Measurements from ENCODE around the gene PANK1. TPM values are rescaled to one million over a fixed set of nuclear protein-coding genes. Genes with fewer than 3 reads are reported as not detected.
"Not testable (repeated sequence)": the region's sequence is repeated elsewhere in the genome, so short reads cannot be mapped to it uniquely, and the experiment has no call there.

The PANK1 gene
- total RNA-seq, 1 donor from 2014 or later: 3.8 TPM

DNA sequence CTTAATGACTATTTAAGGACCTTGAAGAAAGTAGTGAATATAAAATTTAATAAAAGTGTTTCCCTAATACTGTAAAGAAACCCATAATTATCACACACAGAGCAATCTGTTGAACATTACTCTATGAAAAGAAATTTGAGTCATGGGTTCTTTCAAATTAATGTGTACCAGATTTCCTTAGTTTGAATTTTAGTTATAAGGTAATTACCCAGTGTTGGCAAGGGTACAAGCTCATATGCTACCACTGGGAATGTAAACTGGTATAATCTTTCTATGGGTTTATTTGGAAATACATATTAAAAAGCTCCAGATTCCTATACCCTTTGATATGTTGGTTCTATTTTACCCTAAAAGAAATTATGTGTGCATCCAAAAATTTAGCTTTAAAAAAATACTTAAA lies 22.9 kb downstream of the PANK1 start:
- intact Hi-C loops (cut with micrococcal nuclease): no loop called here

DNA sequence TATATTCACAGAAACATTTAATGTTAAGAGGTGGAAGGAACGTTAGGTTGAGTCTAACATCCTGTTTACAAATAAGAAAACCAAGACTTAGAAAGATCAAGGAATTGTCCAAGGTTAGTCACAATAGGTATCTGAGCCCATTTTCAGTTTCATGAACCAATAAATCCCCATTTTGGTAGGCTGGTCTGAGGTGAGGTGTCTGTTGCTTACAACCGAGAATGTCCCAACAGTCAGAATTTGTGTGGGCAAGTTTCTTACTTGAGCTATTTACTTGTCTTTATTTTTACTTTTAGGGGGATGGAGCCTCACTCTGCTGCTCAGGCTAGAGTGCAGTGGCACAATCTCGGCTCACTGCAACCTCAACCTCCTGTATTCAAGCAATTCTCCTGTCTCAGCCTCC lies 23.6 kb downstream of the PANK1 start:
- intact Hi-C loops (cut with micrococcal nuclease): no loop called here

- intact Hi-C loops (cut with micrococcal nuclease): not testable (repeated sequence)
Measured at GRCh38 chr10:89620296-89620695, 24.7 kb downstream of the PANK1 start.

DNA sequence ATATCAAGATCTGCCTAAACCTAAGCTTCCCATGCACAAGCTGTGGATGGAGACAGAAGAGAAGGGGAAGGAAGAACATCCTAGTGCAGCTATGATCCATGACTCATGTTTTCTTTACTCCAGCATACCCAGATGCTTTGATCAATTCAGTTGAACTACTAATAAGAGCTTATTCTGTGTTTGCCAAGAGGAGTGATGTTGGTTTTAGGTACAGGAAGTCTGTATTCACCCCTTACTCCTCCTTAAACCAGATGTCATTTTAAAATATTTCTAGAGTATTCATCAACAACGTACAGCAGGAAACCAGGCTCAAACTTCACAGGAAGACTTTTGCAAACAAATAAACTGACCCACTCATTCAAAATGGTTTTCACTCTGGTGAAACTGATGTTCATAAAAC lies 29.2 kb downstream of the PANK1 start:
- intact Hi-C loops (cut with micrococcal nuclease): no loop called here

DNA sequence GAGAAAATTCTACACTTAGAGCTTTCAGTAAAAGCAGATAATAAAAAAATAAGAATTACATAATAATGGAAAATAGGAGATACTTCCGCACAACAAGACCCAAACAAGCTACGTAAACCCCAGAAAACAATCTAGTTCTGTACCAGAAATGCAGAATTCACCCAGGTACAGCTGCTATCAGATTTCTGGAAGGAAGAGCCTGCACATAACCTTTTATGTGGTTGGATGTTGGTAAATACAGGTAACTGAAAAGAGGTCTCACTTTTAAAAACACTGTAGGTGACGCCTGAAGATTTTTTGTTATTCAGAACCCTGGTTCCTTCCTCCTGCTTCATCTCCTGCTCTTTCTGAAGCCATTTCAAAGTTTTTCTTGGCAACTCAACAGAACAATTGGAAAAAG lies 29.9 kb downstream of the PANK1 start:
- intact Hi-C loops (cut with micrococcal nuclease): no loop called here

GRCh38 chr10:89613582-89613981 lies 31.5 kb downstream of the PANK1 start:
- intact Hi-C loops (cut with micrococcal nuclease): no loop called here

DNA sequence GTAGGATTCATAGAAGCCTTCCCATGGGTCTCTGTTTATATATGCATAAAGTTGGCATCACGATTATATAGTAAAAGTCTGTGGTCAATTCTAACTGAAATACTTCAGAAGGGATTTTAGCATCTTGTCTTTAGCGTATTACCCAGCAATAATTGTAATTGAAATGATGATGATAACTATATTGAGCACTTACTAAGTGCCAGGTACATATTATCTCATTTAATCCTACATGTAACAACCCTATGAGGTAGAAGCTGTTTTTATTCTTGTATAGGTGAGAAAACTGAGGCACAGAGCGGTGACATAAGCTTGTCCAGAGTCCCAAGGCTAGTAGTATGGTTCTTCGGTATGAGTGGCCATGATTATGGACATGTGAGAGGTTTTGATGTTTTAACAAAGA lies 33.8 kb downstream of the PANK1 start:
- intact Hi-C loops (cut with micrococcal nuclease): no loop called here

- intact Hi-C loops (cut with micrococcal nuclease): no loop called here
Measured at GRCh38 chr10:89609833-89610346, 35.2 kb downstream of the PANK1 start.

DNA sequence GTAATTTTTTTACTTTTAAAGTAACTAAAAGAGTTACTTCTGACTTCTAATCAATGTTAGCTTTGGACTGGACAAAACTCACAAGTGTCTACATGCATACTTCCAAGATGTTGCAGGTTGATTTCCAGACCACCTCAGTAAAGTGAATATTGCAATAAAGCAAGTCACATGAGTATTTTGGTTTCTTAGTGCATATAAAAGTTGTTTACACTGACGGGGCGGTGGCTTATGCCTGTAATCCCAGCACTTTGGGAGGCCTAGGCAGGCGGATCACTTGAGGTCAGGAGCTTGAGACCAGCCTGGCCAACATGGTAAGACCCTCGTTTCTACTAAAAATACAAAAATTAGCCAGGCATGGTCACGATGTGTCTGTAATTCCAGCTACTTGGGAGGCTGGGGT lies 40.8 kb downstream of the PANK1 start:
- intact Hi-C loops (cut with micrococcal nuclease): no loop called here

- intact Hi-C loops (cut with micrococcal nuclease): no loop called here
Measured at GRCh38 chr10:89602919-89603318, 42.1 kb downstream of the PANK1 start.

DNA sequence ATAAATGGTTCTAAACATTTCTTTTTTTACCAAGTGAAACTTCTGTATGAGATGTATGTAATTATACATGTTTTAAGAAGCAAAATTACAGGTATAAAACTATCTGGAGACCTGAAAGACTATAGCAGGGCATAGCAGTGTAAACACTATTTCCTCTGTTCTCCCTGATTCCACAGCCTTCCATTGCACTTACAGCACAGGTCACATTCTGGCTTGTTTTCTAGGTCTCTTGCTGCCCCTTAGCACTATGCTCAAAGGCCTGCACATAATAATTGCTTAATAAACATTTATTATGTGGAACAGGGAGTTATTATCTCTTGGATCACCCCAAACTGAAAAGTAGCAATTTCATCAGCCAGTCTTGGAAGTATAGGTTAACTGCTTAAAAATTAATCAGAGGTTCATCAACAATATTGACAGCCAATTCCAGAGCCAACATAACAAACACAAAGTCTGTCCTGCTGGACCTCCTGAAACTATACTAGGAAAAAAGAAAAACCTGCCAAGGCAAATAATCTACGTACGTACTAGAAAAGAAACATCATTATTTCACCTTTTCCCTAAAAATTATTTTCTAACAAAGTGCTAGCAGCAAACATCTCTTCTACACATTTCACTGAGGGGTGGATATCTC lies 43.2 kb downstream of the PANK1 start:
- intact Hi-C loops (cut with micrococcal nuclease): no loop called here

DNA sequence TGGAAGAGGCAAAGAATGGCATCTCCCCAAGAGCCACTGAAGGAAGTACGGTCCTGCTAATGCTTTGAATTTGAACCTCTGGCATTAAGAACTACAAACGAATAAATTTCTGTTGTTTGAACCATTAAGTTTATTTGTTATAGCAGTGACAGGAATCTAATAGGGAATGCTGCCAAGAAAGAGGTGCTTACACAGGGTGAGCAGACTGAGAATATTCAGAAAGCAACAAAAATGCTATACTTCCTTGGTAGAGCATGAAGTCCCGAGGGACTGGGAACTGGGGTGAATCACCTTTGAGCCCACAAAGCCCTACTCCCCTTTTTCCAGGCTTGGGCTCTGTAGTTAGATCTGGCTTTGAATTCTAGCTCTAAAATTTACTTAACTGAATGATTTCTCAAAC lies 45.0 kb downstream of the PANK1 start:
- intact Hi-C loops (cut with micrococcal nuclease): no loop called here

DNA sequence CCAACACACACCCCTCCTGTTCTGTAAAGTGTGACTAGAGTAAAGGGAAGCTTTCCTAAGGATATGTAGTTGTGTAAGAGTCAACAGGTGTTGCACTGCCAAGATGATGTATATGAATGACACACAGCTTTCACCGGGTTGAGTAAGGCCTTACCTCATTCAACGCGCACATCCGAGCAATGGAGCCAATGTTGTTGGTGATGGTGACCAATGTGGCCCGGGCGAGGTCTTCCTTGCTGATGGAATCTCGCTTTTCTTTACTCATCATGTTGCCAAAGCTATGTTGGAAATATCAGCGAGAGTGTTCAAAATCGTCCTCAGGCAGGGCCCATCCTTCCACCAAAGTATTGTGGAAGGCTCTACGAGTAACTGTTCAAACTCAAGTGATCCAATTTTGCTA lies 52.0 kb downstream of the PANK1 start:
- intact Hi-C loops (cut with micrococcal nuclease): no loop called here

GRCh38 chr10:89592539-89592938 lies 52.5 kb downstream of the PANK1 start:
- intact Hi-C loops (cut with micrococcal nuclease): no loop called here

GRCh38 chr10:89591796-89592271 lies 53.2 kb downstream of the PANK1 start:
- intact Hi-C loops (cut with micrococcal nuclease): no loop called here

DNA sequence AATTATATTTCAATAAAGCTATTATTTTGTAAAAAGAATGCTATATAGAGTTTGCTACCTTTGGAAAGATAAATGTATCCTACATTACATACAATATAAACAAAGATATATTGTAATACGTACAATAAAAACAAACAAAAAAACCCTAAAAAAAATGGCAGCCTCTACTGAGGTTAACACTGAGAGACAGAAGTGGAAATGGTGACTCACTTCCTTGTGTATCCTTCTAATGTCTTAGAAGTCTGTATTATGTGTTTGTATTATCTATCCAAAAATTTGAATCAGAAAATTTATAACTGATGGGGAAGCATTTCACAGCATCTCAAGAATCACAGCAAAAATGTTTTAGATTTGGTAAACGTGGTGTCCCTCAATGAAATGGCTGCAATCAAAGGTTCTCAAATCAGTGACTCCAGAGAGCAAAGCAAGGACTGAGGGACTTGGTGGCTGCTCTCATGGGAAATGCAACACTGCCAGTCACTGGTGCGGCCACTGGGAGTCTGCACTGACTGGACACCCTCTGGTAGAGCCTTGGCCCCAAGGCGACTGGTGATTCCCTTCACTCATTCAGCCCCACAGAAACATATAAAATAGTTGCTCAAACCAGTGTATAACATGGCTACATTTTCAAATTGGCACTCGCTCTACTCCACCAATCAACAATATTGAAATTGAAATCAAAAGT lies 53.8 kb downstream of the PANK1 start:
- intact Hi-C loops (cut with micrococcal nuclease): no loop called here

- intact Hi-C loops (cut with micrococcal nuclease): no loop called here
Measured at GRCh38 chr10:89590326-89590725, 54.7 kb downstream of the PANK1 start.

- intact Hi-C loops (cut with micrococcal nuclease): no loop called here
Measured at GRCh38 chr10:89589101-89589720, 55.8 kb downstream of the PANK1 start.

DNA sequence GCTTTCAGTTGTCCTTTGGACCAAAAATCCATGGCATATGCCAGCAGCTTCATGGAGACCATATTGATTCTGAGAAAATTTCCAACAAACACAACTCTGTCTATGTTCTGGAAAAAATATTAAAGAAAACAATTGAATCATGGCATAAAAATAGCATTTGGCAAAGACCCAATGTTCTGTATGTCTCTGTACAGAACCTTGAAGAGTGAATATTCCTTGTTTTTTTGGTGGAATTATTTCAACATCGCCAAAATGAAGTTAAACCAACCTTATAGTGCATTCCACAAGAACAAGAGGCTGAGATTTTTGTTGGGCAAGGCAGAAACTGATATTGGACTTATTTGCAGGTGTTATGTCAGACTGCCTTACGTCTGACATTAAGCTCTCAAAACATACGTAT lies 56.4 kb downstream of the PANK1 start:
- intact Hi-C loops (cut with micrococcal nuclease): no loop called here

- intact Hi-C loops (cut with micrococcal nuclease): no loop called here
Measured at GRCh38 chr10:89582022-89582421, 63.0 kb downstream of the PANK1 start.

GRCh38 chr10:89580243-89580642 lies 64.8 kb downstream of the PANK1 start:
- intact Hi-C loops (cut with micrococcal nuclease): no loop called here

- intact Hi-C loops (cut with micrococcal nuclease): no loop called here
Measured at GRCh38 chr10:89576696-89577095, 68.3 kb downstream of the PANK1 start.

GRCh38 chr10:89576022-89576421 lies 69.0 kb downstream of the PANK1 start:
- intact Hi-C loops (cut with micrococcal nuclease): no loop called here

All from T-helper 1 cell treated with Interleukin-12 subunit alpha and Interleukin-12 subunit beta and Interleukin-4 antibody, amounts not matched to agents 30 ng/mL and 1 ng/mL, for 36 hours (primary cell).